Left ventricle myocardium inferior (tissue), 1 donor: ENCODE results near the gene GAN. TPM values are rescaled to one million over a fixed set of nuclear protein-coding genes. Genes with fewer than 3 reads are reported as not detected.

ENCODE experiments used
- DNase-seq: peaks from one replicate; pipeline ENCODE4 v3.0.0-alpha.2; 2020
- H3K27ac ChIP-seq: fragments of 200-600 bp; replicated peaks from 2 replicates; pipeline ENCODE4 v1.8.0; 2021
- H3K27me3 ChIP-seq: fragments of 200-600 bp; 2 replicates; pipeline ENCODE4 v1.8.0; 2021; ENCODE audit warnings: low read depth
- H3K36me3 ChIP-seq: fragments of 200-600 bp; 2 replicates; pipeline ENCODE4 v1.8.0; 2021
- H3K4me1 ChIP-seq: fragments of 200-600 bp; 2 replicates; pipeline ENCODE4 v1.8.0; 2021
- H3K4me3 ChIP-seq: fragments of 200-600 bp; 2 replicates; pipeline ENCODE4 v1.8.0; 2021; ENCODE audit warnings: mild to moderate bottlenecking, moderate library complexity
- H3K9me3 ChIP-seq: fragments of 200-600 bp; replicated peaks from 2 replicates; pipeline ENCODE4 v1.8.0; 2021
- CTCF ChIP-seq: fragments of 200-600 bp; IDR thresholded peaks from 2 replicates; pipeline ENCODE4 v1.8.0; 2021; ENCODE audit warnings: antibody characterized with exemption, mild to moderate bottlenecking, borderline replicate concordance
- intact Hi-C: fragments of 100-400 bp; cut with micrococcal nuclease; formaldehyde crosslinking; loops from one replicate; pipeline ENCODE4 v1.11.0; 2022
- total RNA-seq: library from RNA; stranded (reverse); fragmentation: NEBNext Ultra II Directional; extraction: Animal tissue kit (Norgen Biotek cat#: 25700); gene quantifications from one replicate; pipeline ENCODE4 v1.2.1, GENCODE V29; 2021
- donor health status: DM: no; HTN: yes; CAD: no; lungs with severe emphysema.

Gene GAN
- total RNA-seq, 1 donor from 2014 or later: 9.0 TPM

- TF ChIP-seq CTCF: no peak
- Histone ChIP-seq H3K4me1 (no peaks in the 10 kb centered on the region), H3K27me3 (peaks cover 26% of the 10 kb centered on the region), H3K27ac (no peak overlapping the region), H3K4me3 (no peak overlapping the region), H3K9me3 (no peaks in the 10 kb centered on the region), H3K36me3 (no peaks in the 10 kb centered on the region)
- DNase-seq: no peak
- intact Hi-C loops: no loop called here
Measured at GRCh38 chr16:81410643-81411293, 96.0 kb downstream of the GAN start.

- Histone ChIP-seq H3K4me3 (no peak overlapping the region), H3K36me3 (no peaks in the 10 kb centered on the region), H3K4me1 (no peaks in the 10 kb centered on the region), H3K27me3 (peaks cover 10% of the 10 kb centered on the region), H3K27ac (no peak overlapping the region), H3K9me3 (no peaks in the 10 kb centered on the region)
- intact Hi-C loops: no loop called here
- DNase-seq: no peak
- no peak for TF ChIP-seq CTCF
Measured at GRCh38 chr16:81413245-81413990, 98.7 kb downstream of the GAN start.

- intact Hi-C loops: no loop called here
- no peaks in the 10 kb centered on the region for H3K36me3 ChIP-seq
- TF ChIP-seq CTCF: no peak
- H3K27me3 ChIP-seq: peaks cover 3% of the 10 kb centered on the region
- no peak overlapping the region for H3K4me3 ChIP-seq
- H3K4me1 ChIP-seq: no peaks in the 10 kb centered on the region
- no peak overlapping the region for H3K27ac ChIP-seq
- DNase-seq: no peak
- no peaks in the 10 kb centered on the region for H3K9me3 ChIP-seq
Measured at GRCh38 chr16:81415751-81416150, 101.0 kb downstream of the GAN start.

- no peak for TF ChIP-seq CTCF
- intact Hi-C loops: no loop called here
Measured at GRCh38 chr16:81416749-81417148, 102.0 kb downstream of the GAN start.

GRCh38 chr16:81417210-81417609, 102.4 kb downstream of the GAN start:
- no peak for TF ChIP-seq CTCF
- DNase-seq: no peak

More at GRCh38 chr16:81416749-81417148, 102.0 kb downstream of the GAN start:
- peaks cover 2% of the 10 kb centered on the region for H3K9me3 ChIP-seq
- DNase-seq: no peak
- no peak overlapping the region for H3K4me3 ChIP-seq
- no peaks in the 10 kb centered on the region for H3K36me3 ChIP-seq
- no peak overlapping the region for H3K27ac ChIP-seq
- H3K4me1 ChIP-seq: no peaks in the 10 kb centered on the region
- peaks cover 3% of the 10 kb centered on the region for H3K27me3 ChIP-seq

More at GRCh38 chr16:81417210-81417609, 102.4 kb downstream of the GAN start:
- intact Hi-C loops: no loop called here
- Histone ChIP-seq H3K4me1 (no peaks in the 10 kb centered on the region), H3K27me3 (peaks cover 3% of the 10 kb centered on the region), H3K4me3 (no peak overlapping the region), H3K9me3 (peaks cover 7% of the 10 kb centered on the region), H3K27ac (no peak overlapping the region), H3K36me3 (no peaks in the 10 kb centered on the region)
